LNCaP clone FGC (cell line): ENCODE results near the gene NARF.

Source experiments
- DNase-seq: peaks from one replicate; pipeline ENCODE4 v3.0.0-alpha.2; 2011; ENCODE audit warnings: low read depth
- H3K4me3 ChIP-seq: 2 replicates; pipeline ENCODE4 v1.5.1; 2011; ENCODE audit warnings: mild to moderate bottlenecking, low read depth, low read length, control low read depth
- CTCF ChIP-seq: IDR thresholded peaks from 2 replicates; pipeline ENCODE4 v1.5.1; 2012; ENCODE audit warnings: mild to moderate bottlenecking; ENCODE audit not compliant: control insufficient read depth, insufficient read depth; ENCODE audit errors: extremely low read depth

NARF gene

GRCh38 chr17:82494236-82495055, 35.9 kb downstream of the NARF start:
- TF ChIP-seq CTCF = peak; percentile 97
- DNase-seq = peak; percentile 92
- no peak overlapping the region for H3K4me3 ChIP-seq

GRCh38 chr17:82495844-82496528, 37.4 kb downstream of the NARF start:
- no peak for TF ChIP-seq CTCF
- no peak overlapping the region; the same call in 1 of the 2 replicates for H3K4me3 ChIP-seq
- no peak for DNase-seq

- no peak for TF ChIP-seq CTCF
- DNase-seq = peak; percentile 79
- peak overlapping the region; percentile 63 for H3K4me3 ChIP-seq
Observed at GRCh38 chr17:82496529-82497434, 38.2 kb downstream of the NARF start.

GRCh38 chr17:82497483-82498405, 39.2 kb downstream of the NARF start:
- TF ChIP-seq CTCF = no peak
- DNase-seq = no peak
- peak overlapping the region; percentile 46 for H3K4me3 ChIP-seq

GRCh38 chr17:82502207-82502606, 43.7 kb downstream of the NARF start:
- no peak for DNase-seq
- TF ChIP-seq CTCF = no peak
- no peak overlapping the region for H3K4me3 ChIP-seq
